Chondrocyte (in vitro differentiated cells): ENCODE measurements around the gene BAIAP2L1. TPM values are rescaled to one million over a fixed set of nuclear protein-coding genes. Genes with fewer than 3 reads are reported as not detected.
A peak's percentile ranks its signal among the peaks of the same experiment; 100 is the strongest.

Source experiments
- DNase-seq: peaks from one replicate; pipeline ENCODE4 v3.0.0; 2021; ENCODE audit warnings: mixed read lengths, low spot score
- H3K27ac Mint-ChIP-seq: one replicate; pipeline ENCODE4 v1.8.0; 2021; ENCODE audit warnings: mild to moderate bottlenecking, moderate library complexity, mixed read lengths; ENCODE audit not compliant: unreplicated experiment
- H3K27me3 Mint-ChIP-seq: 2 replicates; pipeline ENCODE4 v1.8.0; 2021; ENCODE audit warnings: low read depth, mixed read lengths
- H3K36me3 Mint-ChIP-seq: 2 replicates; pipeline ENCODE4 v1.8.0; 2021; ENCODE audit warnings: low read depth, mixed read lengths
- H3K4me1 Mint-ChIP-seq: 2 replicates; pipeline ENCODE4 v1.8.0; 2021; ENCODE audit warnings: low read depth, mild to moderate bottlenecking, mixed read lengths
- H3K4me3 Mint-ChIP-seq: one replicate; pipeline ENCODE4 v1.8.0; 2021; ENCODE audit warnings: mild to moderate bottlenecking, moderate library complexity, mixed read lengths; ENCODE audit not compliant: unreplicated experiment
- H3K9me3 Mint-ChIP-seq: 2 replicates; pipeline ENCODE4 v1.8.0; 2021; ENCODE audit warnings: low read depth, mixed read lengths
- CTCF ChIP-seq: fragments of 200-600 bp; sonication (generic); IDR thresholded peaks from 2 replicates; pipeline ENCODE4 v1.5.0; 2021; ENCODE audit warnings: antibody characterized with exemption, mild to moderate bottlenecking, moderate library complexity
- total RNA-seq: library from RNA; stranded (reverse); gene quantifications from 3 replicates; pipeline ENCODE4 v1.2.1, GENCODE V29; 2021

BAIAP2L1 gene
- total RNA-seq, 1 donor from 2014 or later = 12.4 TPM

GRCh38 chr7:98396768-98397167 is 4.1 kb downstream of the BAIAP2L1 start:
- Mint-ChIP-seq H3K9me3 (peaks cover 4% of the 10 kb centered on the region), H3K4me1 (peaks cover 25% of the 10 kb centered on the region), H3K36me3 (no peaks in the 10 kb centered on the region), H3K27me3 (no peaks in the 10 kb centered on the region), H3K27ac (no peak overlapping the region), H3K4me3 (no peak overlapping the region)
- TF ChIP-seq CTCF = no peak
- DNase-seq = no peak

GRCh38 chr7:98395951-98396350 is 4.9 kb downstream of the BAIAP2L1 start:
- Mint-ChIP-seq H3K4me3 (no peak overlapping the region), H3K36me3 (no peaks in the 10 kb centered on the region), H3K27me3 (no peaks in the 10 kb centered on the region), H3K27ac (no peak overlapping the region), H3K9me3 (peaks cover 4% of the 10 kb centered on the region), H3K4me1 (peaks cover 25% of the 10 kb centered on the region)
- TF ChIP-seq CTCF = no peak
- no peak for DNase-seq

DNA sequence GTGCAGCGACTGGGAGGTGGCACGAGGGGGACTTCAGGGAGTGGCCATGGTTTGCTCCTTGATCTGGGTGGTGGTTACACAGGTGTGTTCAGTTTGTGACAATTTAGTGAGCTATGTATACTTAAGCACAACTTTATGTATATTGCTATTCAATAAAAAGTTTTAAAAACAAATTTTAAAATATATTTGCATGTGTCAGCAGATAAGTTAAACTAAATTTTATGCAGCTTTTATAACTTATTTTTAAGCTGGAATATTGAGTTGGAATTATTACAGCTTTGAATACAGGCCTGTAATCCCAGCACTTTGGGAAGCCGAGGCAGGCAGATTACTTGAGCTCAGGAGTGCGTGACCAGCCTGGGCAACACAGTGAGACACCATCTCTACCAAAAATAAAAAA is 5.4 kb downstream of the BAIAP2L1 start:
- no peaks in the 10 kb centered on the region for H3K27me3 Mint-ChIP-seq
- peaks cover 25% of the 10 kb centered on the region for H3K4me1 Mint-ChIP-seq
- H3K4me3 Mint-ChIP-seq = no peak overlapping the region
- no peak for TF ChIP-seq CTCF
- no peak for DNase-seq
- peak overlapping the region; percentile 88 for H3K27ac Mint-ChIP-seq
- no peaks in the 10 kb centered on the region for H3K36me3 Mint-ChIP-seq
- H3K9me3 Mint-ChIP-seq = peaks cover 4% of the 10 kb centered on the region

- TF ChIP-seq CTCF = no peak
- Mint-ChIP-seq H3K4me3 (no peak overlapping the region), H3K27ac (peak overlapping the region; percentile 88), H3K27me3 (no peaks in the 10 kb centered on the region), H3K4me1 (peaks cover 19% of the 10 kb centered on the region), H3K36me3 (no peaks in the 10 kb centered on the region), H3K9me3 (peaks cover 4% of the 10 kb centered on the region)
- no peak for DNase-seq
Measured at GRCh38 chr7:98394377-98394836, 6.5 kb downstream of the BAIAP2L1 start.

- Mint-ChIP-seq H3K4me3 (no peak overlapping the region), H3K36me3 (no peaks in the 10 kb centered on the region), H3K27ac (no peak overlapping the region), H3K27me3 (no peaks in the 10 kb centered on the region), H3K9me3 (no peaks in the 10 kb centered on the region), H3K4me1 (no peaks in the 10 kb centered on the region)
- TF ChIP-seq CTCF = no peak
- DNase-seq = no peak
Measured at GRCh38 chr7:98387544-98388226, 13.2 kb downstream of the BAIAP2L1 start.
